Activated naive CD4-positive, alpha-beta T cell treated with anti-CD3 and anti-CD28 coated beads, Interleukin-2, amount 50 U/mL, for 24 hours (primary cell): Measurements from ENCODE around the gene UAP1L1.
"Not testable (repeated sequence)": the region's sequence is repeated elsewhere in the genome, so short reads cannot be mapped to it uniquely, and the experiment has no call there.

ENCODE experiments used
- H3K27ac Mint-ChIP-seq: one replicate; pipeline ENCODE4 v1.8.0; 2021; ENCODE audit warnings: mild to moderate bottlenecking, mixed read lengths
- H3K27me3 Mint-ChIP-seq: one replicate; pipeline ENCODE4 v1.8.0; 2021; ENCODE audit warnings: mixed read lengths
- H3K36me3 Mint-ChIP-seq: one replicate; pipeline ENCODE4 v1.8.0; 2021; ENCODE audit warnings: mixed read lengths
- H3K4me1 Mint-ChIP-seq: one replicate; pipeline ENCODE4 v1.8.0; 2021; ENCODE audit warnings: mixed read lengths
- H3K4me3 Mint-ChIP-seq: one replicate; pipeline ENCODE4 v1.8.0; 2021; ENCODE audit warnings: mild to moderate bottlenecking, mixed read lengths
- H3K9me3 Mint-ChIP-seq: one replicate; pipeline ENCODE4 v1.8.0; 2021; ENCODE audit warnings: mixed read lengths

UAP1L1 gene

DNA sequence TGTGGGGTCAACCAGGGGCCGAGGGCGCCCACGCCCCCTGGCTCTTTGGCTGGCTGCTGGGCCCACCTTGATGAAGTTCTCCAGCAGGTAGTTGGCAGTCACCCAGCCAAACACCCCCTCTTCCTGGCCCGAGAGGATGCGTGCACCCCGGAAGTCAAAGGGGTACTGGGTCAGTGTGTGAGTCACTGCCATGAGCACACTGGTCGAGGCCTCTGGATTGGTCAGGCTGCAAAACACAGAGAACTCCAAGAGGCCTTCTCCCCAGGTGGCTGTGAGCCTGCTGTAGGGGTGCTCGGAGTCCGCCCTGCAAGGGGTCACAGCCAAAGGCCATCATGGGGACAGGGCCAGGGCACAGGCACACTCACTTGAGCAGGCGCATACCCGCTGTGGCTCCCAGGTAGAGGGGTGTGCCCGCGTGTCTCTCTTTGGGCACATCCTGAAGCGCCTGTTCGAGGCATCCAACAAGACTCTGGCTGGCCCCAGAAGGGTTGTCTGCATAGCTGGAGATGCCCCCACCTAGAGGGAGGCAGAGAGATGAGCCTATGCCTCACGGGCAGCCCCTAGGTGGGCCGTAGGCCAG, 26.1 kb upstream of the UAP1L1 start:
- no peaks in the 10 kb centered on the region for H3K9me3 Mint-ChIP-seq
- H3K36me3 Mint-ChIP-seq = no peaks in the 10 kb centered on the region
- H3K27me3 Mint-ChIP-seq = peaks cover 11% of the 10 kb centered on the region
- no peak overlapping the region for H3K27ac Mint-ChIP-seq
- H3K4me3 Mint-ChIP-seq = no peak overlapping the region
- H3K4me1 Mint-ChIP-seq = peaks cover 4% of the 10 kb centered on the region

DNA sequence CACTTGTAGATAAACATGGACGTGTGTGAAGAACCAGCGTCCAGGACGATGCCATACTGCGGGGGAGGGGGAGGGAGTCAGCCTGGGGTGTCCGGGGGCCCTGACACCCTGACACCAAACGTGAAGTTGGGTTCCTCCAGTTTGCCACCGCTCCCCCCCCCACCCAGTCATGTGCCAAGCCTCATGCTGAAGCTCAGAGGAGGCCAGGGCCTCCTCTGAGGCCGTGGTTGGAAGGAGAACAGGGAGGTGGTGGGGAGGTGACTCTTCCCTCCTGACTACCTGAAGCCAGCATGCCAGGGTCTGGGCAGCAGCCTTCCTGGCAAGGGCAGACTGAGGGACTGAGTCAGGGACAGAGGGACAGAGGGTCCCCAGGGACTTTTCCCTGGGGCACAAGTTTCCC, 25.0 kb upstream of the UAP1L1 start:
- Mint-ChIP-seq H3K27ac (no peak overlapping the region), H3K36me3 (no peaks in the 10 kb centered on the region), H3K4me3 (no peak overlapping the region), H3K4me1 (peaks cover 4% of the 10 kb centered on the region), H3K27me3 (peaks cover 9% of the 10 kb centered on the region), H3K9me3 (no peaks in the 10 kb centered on the region)

DNA sequence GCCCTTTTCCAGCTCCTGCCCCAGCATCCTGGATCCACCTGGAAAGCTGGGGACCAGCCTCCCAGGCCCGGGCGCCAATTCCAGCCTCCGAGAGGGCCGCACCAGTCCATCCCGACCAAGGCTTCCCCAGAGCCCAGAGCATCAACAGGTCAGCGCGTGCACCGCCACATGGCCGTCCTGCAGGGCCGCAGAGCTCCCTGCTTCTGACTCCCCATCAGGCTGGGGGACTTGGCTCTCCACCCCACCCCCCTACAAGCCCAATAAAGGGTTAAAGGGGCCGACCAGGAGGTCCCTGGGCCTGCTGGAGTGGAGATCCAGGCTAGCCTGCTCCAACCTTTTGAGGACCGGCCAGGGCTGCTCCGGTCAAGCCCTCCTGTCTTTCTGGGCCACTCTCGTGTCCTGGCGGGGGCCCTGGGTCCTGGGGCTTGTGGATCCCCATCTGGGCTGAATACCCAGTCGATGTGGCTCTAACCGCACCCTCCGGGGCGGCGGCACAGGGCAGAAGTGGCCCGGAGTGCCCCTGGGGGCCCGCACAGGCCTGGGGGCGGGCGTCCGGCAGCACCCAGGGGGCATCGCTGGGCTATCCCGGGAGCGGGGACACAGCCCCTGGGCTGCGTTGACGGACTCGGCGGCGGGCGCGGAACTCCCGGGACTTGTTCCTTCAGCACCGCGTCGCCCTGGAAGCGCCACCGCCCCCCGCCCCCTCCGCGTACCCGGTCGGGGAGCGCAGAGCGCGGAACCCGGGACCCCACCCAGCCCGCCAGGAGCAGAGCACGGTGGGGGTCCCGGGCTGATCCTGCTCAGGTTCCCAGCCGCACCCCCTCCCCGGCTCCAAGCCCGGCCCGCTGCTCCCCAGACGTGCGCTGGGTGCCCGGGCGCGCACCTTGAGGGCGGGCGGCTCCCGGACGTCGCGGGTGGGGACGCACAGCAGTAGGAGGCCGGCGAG, 24.0 kb upstream of the UAP1L1 start:
- Mint-ChIP-seq H3K4me1 (peaks cover 4% of the 10 kb centered on the region), H3K27me3 (peaks cover 7% of the 10 kb centered on the region), H3K27ac (no peak overlapping the region), H3K4me3 (no peak overlapping the region), H3K9me3 (no peaks in the 10 kb centered on the region), H3K36me3 (no peaks in the 10 kb centered on the region)

DNA sequence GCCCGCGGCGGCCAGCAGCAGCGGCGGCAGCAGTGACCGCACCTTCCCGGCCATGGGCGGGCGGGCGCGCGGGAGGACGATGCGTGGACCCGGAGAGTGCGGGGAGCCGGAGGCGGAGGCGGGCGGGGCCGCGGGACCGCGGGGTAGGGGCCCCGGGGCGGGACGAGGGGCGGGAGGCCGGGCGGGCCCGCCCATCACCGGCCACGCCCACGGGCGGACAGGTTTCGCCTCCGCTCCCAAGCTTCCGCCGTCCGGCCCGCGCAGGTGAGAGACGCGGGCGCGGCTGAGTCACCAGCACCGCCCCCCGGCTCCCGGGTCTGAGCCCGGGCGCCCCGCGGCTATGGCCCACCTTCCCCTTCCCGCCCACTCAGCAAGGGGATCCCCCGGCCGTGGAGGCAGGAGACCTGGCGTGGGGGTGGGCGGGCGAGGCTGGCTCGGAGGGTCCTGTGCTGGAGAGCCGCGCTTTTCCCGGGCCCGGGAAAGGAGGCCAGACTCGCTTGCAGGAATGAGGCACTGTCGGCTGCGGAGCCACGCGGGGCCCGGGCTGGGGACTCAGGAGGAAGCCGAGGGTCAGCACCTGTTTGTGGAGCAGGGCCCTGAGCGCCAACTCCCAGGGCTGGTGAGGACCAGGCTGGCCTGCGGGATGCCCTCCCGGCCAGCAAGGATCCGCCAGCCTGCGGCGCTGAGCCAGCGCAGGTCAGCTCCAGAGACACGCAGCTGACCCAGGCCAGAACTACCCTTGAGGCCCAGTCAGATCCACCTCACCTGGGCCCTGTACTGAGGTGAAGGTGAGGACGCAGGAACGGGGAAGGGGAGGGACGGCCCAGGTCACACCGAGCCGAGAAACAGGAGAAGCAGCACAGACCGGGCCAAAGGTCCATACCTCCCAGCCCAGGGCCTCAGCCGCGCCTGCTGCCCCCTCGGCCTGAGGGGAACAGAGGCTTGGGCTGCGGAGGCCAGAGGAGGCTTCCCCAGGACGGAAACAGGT, 23.1 kb upstream of the UAP1L1 start, which contains the start of gene ENTPD2:
TSS of gene ENTPD2 (minus strand) at position 118 of the 988 bp plus-strand sequence. CDS start at position 54, 64 bp downstream.
- peak within 1 kb of the TSS; percentile 59 for H3K27ac Mint-ChIP-seq
- H3K36me3 Mint-ChIP-seq = no peaks in the 10 kb centered on the region
- H3K9me3 Mint-ChIP-seq = no peaks in the 10 kb centered on the region
- no peak within 1 kb of the TSS for H3K4me3 Mint-ChIP-seq
- H3K4me1 Mint-ChIP-seq = peaks cover 4% of the 10 kb centered on the region
- H3K27me3 Mint-ChIP-seq = peaks cover 7% of the 10 kb centered on the region

DNA sequence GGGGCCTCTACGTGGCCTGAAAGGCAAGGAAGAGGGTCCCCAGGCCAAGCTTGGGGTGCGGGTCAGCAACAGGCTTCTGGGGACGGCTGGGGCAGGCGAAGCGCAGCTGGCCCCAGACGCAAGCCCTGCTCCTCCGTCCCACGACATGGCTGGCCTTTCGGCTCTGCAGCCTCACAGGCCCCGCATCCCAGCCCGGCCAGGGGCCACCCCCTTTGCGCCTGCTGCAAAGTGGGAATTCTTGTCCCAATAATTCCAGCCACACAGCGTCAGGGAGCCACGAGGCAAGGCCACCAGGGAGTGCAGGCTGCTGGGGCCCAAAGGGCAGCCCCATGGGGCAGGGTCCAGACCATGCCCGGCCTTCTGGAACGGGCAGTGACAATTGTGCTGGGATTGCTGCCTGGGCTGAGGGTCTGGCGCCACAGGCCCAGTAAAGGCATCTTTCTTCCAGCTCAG, 22.4 kb upstream of the UAP1L1 start:
- Mint-ChIP-seq H3K27ac (no peak overlapping the region), H3K4me3 (no peak overlapping the region), H3K9me3 (no peaks in the 10 kb centered on the region), H3K36me3 (no peaks in the 10 kb centered on the region), H3K4me1 (no peaks in the 10 kb centered on the region), H3K27me3 (peaks cover 1% of the 10 kb centered on the region)

DNA sequence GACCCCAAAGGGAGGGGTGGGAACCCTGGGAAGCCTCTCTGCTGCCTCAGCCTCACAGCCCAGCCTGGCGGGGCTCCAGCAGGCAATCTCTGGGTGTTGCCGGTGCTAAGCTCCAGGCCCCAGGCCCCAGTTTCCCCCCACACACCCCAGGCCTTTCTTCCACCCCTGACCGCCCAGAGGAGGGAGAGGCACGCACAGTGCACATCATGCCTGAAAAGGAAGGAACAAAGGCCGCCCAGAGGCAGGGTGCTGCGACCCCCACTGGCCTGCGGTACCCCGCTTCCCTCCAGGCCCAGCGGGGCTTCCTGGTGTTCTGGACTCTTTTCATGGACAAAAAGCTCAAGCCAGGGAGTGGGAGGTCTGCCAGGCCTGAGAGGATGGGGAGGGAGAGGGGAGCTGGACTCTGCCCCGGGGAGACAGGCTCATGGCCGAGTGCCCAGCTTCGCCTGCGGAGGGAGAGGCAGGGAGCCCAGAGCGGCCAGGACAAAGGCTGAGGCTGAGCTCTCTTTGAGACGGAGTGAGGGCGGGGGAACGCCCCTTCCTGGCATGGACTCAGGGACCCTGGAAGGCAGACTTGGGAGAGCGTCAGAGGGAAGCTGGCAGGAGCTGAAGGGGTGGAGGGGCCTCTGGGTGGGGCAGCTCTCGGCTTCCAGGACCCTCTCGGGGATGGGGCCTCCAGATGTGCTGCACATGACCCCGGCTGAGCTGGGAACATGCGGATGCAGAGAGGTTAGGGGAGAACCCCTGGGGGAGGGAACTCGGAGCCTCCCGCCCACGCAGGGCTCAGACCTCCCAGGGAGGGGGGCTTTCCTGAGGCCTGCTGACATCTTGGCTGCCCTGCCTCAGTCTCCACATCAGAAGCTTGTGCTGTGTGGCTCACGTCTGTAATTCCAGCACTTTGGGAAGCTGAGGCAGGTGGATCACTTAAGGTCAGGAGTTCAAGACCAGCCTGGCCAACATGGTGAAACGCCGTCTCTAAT, 21.6 kb upstream of the UAP1L1 start:
- Mint-ChIP-seq H3K9me3 (no peaks in the 10 kb centered on the region), H3K4me1 (no peaks in the 10 kb centered on the region), H3K27ac (peak overlapping the region; percentile 72), H3K4me3 (no peak overlapping the region), H3K27me3 (peaks cover 1% of the 10 kb centered on the region), H3K36me3 (no peaks in the 10 kb centered on the region)

DNA sequence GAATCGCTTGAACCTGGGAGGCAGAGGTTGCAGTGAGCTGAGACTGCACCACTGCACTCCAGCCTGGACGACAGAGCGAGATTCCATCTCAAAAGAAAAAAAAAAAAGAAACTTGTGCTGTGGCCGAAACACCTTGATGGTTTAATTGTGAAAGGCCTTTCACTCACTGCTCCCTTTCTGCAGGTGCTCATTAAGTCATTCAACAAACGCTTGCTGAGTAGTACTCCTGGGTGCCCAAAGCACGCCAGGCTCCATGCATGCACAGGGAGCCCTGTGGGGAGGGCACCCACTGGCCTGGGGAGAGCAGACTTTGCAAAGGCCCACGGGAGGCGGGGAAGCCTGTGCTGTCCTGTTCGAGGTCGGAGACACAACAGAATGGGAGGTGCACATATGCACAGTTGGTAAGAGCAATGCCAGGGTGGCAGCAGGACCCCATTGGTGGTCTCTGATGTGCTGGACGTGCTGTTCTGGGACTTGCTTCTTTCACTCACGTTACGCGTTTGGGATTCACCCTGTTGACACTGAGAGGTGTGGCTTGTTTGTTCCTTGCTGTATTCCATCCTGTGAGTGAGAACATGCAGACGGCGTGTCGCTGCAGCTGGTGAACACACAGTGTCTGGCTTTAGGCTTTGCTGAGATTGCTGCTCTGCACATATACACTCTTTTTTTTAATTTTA, 20.4 kb upstream of the UAP1L1 start:
- H3K4me1 Mint-ChIP-seq = no peaks in the 10 kb centered on the region
- H3K36me3 Mint-ChIP-seq = no peaks in the 10 kb centered on the region
- H3K9me3 Mint-ChIP-seq = no peaks in the 10 kb centered on the region
- no peak overlapping the region for H3K4me3 Mint-ChIP-seq
- no peak overlapping the region for H3K27ac Mint-ChIP-seq
- peaks cover under 1% of the 10 kb centered on the region for H3K27me3 Mint-ChIP-seq

DNA sequence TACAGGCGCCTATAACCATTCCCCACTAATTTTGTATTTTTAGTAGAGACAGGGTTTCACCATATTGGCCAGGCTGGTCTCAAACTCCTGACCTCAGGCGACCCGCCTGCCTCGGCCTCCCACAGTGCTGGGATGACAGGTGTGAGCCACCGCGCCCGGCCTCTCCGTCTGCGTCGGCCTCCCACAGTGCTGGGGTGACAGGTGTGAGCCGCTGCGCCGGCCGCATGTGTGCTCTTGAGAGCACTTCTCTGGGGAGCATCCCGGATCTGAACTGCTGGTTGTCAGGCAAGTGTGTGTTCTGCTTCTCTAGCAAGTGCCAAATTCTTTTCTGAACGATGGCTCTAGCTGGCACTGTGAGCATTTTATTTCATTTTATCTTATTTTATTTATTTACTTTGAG, 19.8 kb upstream of the UAP1L1 start:
- no peaks in the 10 kb centered on the region for H3K9me3 Mint-ChIP-seq
- no peak overlapping the region for H3K4me3 Mint-ChIP-seq
- no peaks in the 10 kb centered on the region for H3K27me3 Mint-ChIP-seq
- H3K27ac Mint-ChIP-seq = no peak overlapping the region
- H3K4me1 Mint-ChIP-seq = no peaks in the 10 kb centered on the region
- no peaks in the 10 kb centered on the region for H3K36me3 Mint-ChIP-seq

DNA sequence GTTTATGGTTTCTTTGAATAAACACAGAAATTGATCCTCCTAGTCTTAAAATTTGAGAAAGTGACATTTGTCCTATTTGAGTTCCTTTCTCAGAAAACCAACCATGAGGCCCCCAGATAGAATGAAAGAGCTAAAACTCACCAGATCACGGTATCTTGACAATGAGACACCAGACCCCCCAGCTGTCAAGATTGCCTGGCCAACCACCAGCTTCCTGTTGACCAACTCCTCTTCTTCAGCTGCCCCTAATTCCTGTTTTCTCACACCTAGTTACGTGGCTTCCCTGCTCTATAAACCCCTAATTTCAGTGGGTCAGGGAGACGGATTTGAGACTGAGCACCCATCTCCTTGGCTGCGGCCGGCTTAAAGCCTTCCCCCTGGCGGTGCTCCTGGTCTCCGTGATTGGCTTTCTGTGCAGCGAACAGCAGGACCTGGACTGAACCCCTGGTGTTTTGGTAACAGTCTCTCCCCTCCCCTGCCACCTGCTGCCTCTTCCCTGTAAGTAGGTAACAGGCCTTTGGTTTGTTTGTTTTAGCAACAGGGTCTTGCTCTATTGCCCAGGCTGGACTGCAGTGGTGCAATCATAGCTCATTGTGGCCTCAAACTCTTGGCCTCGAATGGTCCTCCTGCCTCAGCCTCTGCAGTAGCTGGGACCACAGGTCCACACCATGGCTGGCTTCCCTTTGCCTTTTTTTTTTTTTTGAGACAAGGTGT, 18.6 kb upstream of the UAP1L1 start:
- H3K27ac Mint-ChIP-seq = no peak overlapping the region
- H3K27me3 Mint-ChIP-seq = no peaks in the 10 kb centered on the region
- H3K9me3 Mint-ChIP-seq = no peaks in the 10 kb centered on the region
- no peak overlapping the region for H3K4me3 Mint-ChIP-seq
- no peaks in the 10 kb centered on the region for H3K4me1 Mint-ChIP-seq
- H3K36me3 Mint-ChIP-seq = no peaks in the 10 kb centered on the region

DNA sequence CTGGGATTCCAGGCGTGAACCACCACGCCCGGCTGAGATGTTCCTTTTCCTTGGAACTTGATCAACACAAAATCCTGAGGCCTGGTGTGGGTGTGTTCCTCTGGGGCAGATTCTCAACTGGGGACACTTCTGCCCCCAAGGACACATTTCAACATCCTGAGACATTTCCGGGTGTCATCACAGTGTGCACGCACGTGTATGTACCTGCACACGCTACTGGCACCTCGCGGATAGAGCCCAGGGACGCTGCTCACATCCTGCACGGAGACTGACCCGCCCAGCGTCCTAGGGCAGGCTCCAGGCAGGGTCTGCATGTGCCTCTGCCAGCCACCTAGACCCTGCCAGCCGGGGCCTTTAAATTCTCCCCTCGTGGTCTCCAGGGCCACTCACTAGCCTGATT, 14.9 kb upstream of the UAP1L1 start:
- Mint-ChIP-seq H3K4me1 (peaks cover 4% of the 10 kb centered on the region), H3K27me3 (no peaks in the 10 kb centered on the region), H3K27ac (no peak overlapping the region), H3K9me3 (no peaks in the 10 kb centered on the region), H3K4me3 (no peak overlapping the region), H3K36me3 (no peaks in the 10 kb centered on the region)

DNA sequence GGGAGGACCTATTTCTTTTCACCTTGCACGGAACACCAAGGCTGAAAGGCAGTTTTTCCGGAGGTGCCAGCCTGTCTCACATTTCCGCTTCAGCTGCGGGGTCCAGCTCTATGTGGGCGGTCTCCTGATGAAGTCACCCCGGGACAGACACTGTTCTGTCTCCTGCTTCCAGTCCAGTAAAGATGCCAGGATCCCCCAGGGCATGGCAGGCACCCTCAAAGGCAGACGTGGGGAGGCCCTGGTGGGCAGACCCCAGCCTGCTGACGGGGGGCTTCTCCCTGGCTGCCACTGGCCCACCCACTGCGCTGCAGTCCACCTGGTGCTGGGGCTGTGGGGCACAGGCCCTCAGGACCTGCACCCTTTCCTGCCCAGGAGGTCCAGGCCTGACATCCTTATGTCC, 14.5 kb upstream of the UAP1L1 start:
- H3K4me1 Mint-ChIP-seq, H3K9me3 Mint-ChIP-seq, H3K4me3 Mint-ChIP-seq, H3K27me3 Mint-ChIP-seq, H3K27ac Mint-ChIP-seq, H3K36me3 Mint-ChIP-seq: not testable (repeated sequence)

DNA sequence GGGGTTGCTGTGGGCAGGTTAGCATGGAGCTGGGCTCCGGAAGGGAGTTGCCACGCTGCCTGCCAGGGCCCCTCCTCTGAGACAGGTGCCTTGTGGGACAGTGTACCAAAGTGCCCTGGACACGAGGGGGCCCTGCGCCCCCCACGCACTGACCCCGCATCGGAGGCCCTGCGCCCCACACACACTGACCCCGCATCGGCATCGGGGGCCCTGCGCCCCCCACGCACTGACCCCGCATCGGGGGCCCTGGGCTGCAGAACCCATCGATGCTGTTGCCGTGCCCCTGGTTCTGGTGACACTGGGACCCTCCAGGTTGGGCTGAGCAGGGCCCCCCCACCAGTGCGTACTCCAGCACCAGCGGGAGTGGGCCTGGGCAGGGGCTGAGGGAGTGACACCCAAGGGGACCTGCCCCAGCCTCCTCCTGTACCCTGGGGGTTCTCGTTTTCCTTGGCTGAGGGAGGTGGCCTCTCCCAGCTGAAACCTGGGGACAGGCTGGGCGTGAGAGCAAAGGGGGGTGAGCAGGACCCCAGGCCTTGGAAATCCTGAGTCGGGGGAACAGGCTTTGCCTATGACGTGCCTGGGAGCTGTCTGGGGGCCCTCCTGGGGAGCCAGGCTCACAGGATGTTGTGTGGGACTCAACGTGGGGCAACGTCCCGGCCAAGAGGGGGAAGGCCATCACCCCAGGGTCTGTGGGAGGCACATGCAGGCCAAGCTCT, 13.8 kb upstream of the UAP1L1 start:
- Mint-ChIP-seq H3K27ac (no peak overlapping the region), H3K4me1 (peaks cover 8% of the 10 kb centered on the region), H3K36me3 (no peaks in the 10 kb centered on the region), H3K27me3 (peaks cover 2% of the 10 kb centered on the region), H3K9me3 (no peaks in the 10 kb centered on the region), H3K4me3 (no peak overlapping the region)
